ENCODE results near the gene MFSD6. TPM values are rescaled to one million over a fixed set of nuclear protein-coding genes. Genes with fewer than 3 reads are reported as not detected.
A peak's percentile ranks its signal among the peaks of the same experiment; 100 is the strongest.
"Not testable (repeated sequence)": the region's sequence is repeated elsewhere in the genome, so short reads cannot be mapped to it uniquely, and the experiment has no call there.

The MFSD6 gene
- total RNA-seq, 1 donor from 2014 or later = 55.8 TPM

GRCh38 chr2:190417045-190417842, 9.1 kb downstream of the MFSD6 start:
- Histone ChIP-seq H3K4me3 (no peak overlapping the region), H3K4me1 (peaks cover 11% of the 10 kb centered on the region), H3K9me3 (no peaks in the 10 kb centered on the region), H3K27me3 (no peaks in the 10 kb centered on the region), H3K36me3 (no peaks in the 10 kb centered on the region), H3K27ac (peak overlapping the region; percentile 47)
- intact Hi-C loops (cut with DNase I) = no loop called here
- no peak for ATAC-seq
- TF ChIP-seq CTCF (IDR thresholded peaks at IDR 0.05) = no peak
- DNase-seq = no peak

DNA sequence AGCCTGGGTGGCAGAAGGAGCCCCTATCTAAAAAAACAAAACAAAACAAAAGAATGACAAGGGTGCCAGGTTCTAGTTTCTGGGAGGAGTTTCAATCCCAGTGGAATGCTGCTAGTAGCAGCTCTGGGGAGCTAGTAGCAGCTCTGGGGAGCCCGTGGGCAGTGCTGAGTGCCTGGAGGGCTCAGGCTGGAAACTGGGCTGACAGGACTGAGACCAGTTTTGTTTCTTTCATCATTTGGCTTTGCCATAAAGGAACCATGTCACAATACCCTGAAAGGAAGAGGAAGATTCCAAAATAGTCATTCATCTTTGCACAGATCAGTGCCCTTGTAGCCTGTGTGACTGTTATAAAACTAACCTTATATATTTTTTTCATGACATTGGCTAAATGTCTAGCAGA, 10.6 kb downstream of the MFSD6 start:
- no peak for DNase-seq
- H3K4me3 ChIP-seq = no peak overlapping the region
- H3K36me3 ChIP-seq = no peaks in the 10 kb centered on the region
- no peaks in the 10 kb centered on the region for H3K27me3 ChIP-seq
- peak; percentile 60 for ATAC-seq
- H3K27ac ChIP-seq = no peak overlapping the region
- H3K9me3 ChIP-seq = no peaks in the 10 kb centered on the region
- H3K4me1 ChIP-seq = peaks cover 11% of the 10 kb centered on the region
- intact Hi-C loops (cut with DNase I) = no loop called here
- TF ChIP-seq CTCF (IDR thresholded peaks at IDR 0.05) = no peak

DNA sequence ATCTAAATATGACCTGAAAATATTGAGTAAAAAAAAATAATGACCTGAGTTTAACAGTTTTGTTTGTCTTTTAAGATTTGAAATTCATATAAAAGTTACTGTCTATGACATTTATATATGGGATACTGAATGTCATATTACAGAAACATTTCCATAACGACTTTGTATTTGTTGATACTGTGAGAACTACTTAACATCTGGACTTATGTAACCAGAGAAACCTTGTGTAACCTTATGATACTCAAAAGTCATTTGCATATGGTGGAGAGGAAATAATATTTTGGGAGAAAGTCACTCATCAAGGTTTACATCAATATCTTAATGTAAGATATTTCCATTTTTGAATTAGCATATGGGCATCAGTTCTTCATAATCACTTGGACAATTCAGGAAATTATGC, 12.6 kb downstream of the MFSD6 start:
- no peak overlapping the region for H3K4me3 ChIP-seq
- DNase-seq = no peak
- TF ChIP-seq CTCF (IDR thresholded peaks at IDR 0.05) = no peak

GRCh38 chr2:190425221-190425866, 17.2 kb downstream of the MFSD6 start:
- H3K36me3 ChIP-seq = no peaks in the 10 kb centered on the region
- intact Hi-C loops (cut with DNase I) = no loop called here
- H3K9me3 ChIP-seq = no peaks in the 10 kb centered on the region
- H3K27me3 ChIP-seq = no peaks in the 10 kb centered on the region
- no peaks in the 10 kb centered on the region for H3K4me1 ChIP-seq
- no peak for TF ChIP-seq CTCF (IDR thresholded peaks at IDR 0.05)
- no peak overlapping the region for H3K27ac ChIP-seq
- no peak overlapping the region for H3K4me3 ChIP-seq
- ATAC-seq (peak; percentile 59), DNase-seq (no peak)

More for the DNA sequence above, 12.6 kb downstream of the MFSD6 start:
- no peaks in the 10 kb centered on the region for H3K36me3 ChIP-seq
- intact Hi-C loops (cut with DNase I) = no loop called here
- ATAC-seq = no peak
- no peaks in the 10 kb centered on the region for H3K9me3 ChIP-seq
- H3K4me1 ChIP-seq = peaks cover 11% of the 10 kb centered on the region
- H3K27me3 ChIP-seq = no peaks in the 10 kb centered on the region
- no peak overlapping the region for H3K27ac ChIP-seq

DNA sequence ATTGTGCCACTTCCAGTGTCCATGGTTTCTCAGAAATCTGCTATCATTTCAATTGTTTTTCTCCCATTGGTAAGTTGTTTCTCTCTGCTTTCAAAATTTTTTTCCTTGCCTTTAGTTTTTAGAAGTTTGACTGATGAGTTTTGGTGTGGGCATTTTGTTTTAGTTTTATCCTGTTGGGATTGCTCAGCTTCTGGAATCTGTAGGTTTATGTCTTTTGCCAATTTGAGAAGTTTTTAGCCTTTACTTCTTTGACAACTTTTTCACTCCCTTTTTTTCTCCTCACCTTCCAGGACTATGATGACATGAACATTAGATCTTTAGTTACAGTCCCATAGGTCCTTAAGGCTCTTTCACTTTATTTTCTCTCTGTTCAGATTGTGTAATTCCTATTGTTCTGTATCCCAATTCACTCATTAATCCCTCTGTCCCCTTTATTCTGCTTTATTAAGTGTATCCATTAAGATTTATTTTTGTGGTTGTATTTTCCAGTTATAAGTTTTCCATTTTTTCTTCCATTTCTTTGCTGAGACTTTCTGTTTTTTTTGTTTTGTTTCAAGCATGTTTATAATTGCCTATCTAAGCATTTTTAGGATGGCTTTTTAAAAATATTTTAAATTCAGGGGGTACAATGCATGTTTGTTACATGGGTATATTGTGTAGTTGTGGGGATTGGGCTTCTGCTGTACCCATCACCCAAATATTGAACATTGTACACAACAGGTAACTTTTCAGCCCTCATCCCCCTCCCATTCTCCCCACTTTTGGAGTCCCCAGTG, 17.9 kb downstream of the MFSD6 start:
- ATAC-seq (no peak), DNase-seq (no peak)
- Histone ChIP-seq H3K36me3 (no peaks in the 10 kb centered on the region), H3K4me3 (no peak overlapping the region), H3K9me3 (no peaks in the 10 kb centered on the region), H3K27ac (no peak overlapping the region), H3K4me1 (no peaks in the 10 kb centered on the region), H3K27me3 (no peaks in the 10 kb centered on the region)
- intact Hi-C loops (cut with DNase I) = no loop called here
- no peak for TF ChIP-seq CTCF (IDR thresholded peaks at IDR 0.05)

DNA sequence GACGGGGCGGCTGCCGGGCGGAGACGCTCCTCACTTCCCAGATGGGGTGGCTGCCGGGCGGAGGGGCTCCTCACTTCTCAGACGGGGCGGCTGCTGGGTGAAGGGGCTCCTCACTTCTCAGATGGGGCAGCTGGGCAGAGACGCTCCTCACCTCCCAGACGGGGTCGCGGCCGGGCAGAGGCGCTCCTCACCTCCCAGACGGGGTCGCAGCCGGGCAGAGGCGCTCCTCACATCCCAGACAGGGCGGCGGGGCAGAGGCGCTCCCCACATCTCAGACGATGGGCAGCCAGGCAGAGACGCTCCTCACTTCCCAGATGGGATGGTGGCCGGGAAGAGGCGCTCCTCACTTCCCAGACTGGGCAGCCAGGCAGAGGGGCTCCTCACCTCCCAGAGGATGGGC, 22.7 kb downstream of the MFSD6 start:
- H3K4me1 ChIP-seq; intact Hi-C loops (cut with DNase I); ATAC-seq; H3K27ac ChIP-seq; H3K27me3 ChIP-seq; H3K9me3 ChIP-seq; H3K4me3 ChIP-seq; H3K36me3 ChIP-seq; DNase-seq: not testable (repeated sequence)
